DND-41 (cell line): ENCODE measurements around the gene CCL2.

Experiments
- EZH2 ChIP-seq: IDR thresholded peaks from 3 replicates; pipeline ENCODE4 v1.6.1; 2012; ENCODE audit warnings: borderline replicate concordance, low read depth, mild to moderate bottlenecking, moderate library complexity, low read length, inconsistent platforms; ENCODE audit not compliant: severe bottlenecking
- TF ChIP-seq, protein P1 (sequence below): IDR thresholded peaks from 2 replicates; pipeline ENCODE4 v1.5.1; 2012; ENCODE audit warnings: borderline replicate concordance, low read length, moderate library complexity, mild to moderate bottlenecking; ENCODE audit not compliant: poor library complexity, severe bottlenecking; ENCODE audit errors: extremely low read depth

DNA sequence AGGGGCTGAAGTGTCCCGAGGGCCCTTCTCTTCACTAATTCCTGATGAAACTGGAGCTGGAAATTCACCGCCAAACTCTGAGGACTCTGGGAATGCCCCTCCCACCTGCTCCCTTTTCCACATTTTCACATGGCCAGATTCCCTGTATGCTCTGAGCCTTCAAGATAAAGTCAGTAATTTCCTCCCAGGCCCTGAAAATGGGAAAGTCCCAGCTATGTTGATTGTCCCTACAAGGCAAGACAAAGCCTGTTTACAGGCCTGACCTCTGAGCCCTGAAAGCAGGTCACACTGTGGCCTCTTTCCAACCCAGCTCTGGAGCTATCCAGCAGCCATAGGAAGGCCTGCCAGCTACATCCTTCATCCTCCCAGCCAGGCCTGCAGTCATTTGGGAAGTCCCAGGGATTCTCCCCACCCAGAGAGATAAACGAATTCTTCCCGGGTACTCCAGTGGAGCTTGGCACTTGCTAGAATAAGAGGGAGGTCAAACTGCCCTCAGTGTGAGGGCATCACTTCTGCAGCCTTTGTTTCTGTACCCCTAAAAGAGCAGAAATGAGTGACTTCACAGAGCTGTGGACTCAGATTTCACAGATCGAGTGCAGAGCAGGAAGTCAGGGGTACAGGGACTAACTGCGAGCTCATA, 19.6 kb upstream of the CCL2 start:
- TF ChIP-seq, protein P1, sequence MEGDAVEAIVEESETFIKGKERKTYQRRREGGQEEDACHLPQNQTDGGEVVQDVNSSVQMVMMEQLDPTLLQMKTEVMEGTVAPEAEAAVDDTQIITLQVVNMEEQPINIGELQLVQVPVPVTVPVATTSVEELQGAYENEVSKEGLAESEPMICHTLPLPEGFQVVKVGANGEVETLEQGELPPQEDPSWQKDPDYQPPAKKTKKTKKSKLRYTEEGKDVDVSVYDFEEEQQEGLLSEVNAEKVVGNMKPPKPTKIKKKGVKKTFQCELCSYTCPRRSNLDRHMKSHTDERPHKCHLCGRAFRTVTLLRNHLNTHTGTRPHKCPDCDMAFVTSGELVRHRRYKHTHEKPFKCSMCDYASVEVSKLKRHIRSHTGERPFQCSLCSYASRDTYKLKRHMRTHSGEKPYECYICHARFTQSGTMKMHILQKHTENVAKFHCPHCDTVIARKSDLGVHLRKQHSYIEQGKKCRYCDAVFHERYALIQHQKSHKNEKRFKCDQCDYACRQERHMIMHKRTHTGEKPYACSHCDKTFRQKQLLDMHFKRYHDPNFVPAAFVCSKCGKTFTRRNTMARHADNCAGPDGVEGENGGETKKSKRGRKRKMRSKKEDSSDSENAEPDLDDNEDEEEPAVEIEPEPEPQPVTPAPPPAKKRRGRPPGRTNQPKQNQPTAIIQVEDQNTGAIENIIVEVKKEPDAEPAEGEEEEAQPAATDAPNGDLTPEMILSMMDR = no peak
- no peak for TF ChIP-seq EZH2
